Endometrium (tissue), 2 donors: Measurements from ENCODE around the gene KLHL28.

Source experiments
- FAIRE-seq: peaks from 2 replicates; lab custom pipeline; 2012; peaks lifted over from hg19 to GRCh38; lab: Jason Lieb, UNC
- donor health status: control.
- donor health status: control.

Gene KLHL28

DNA sequence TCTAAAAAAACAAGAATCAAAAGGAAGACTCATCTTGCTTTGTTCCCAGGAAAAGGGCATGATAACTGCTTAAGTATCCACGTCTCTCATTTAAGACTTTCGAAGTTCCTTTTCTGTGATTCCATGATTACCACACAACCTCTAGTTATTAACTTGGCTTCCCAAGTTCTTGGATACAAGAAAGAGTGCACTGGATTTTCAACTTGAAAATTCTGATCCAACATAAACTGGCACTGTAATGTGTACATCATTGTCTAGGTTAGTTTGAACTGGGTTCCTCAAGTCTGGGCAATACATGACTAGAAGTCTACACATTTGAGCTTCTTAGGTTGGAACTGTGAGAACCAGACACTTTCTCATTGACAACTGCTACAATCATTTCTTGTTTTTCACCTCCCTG, 1.6 kb downstream of the KLHL28 start:
- FAIRE-seq, result no peak

DNA sequence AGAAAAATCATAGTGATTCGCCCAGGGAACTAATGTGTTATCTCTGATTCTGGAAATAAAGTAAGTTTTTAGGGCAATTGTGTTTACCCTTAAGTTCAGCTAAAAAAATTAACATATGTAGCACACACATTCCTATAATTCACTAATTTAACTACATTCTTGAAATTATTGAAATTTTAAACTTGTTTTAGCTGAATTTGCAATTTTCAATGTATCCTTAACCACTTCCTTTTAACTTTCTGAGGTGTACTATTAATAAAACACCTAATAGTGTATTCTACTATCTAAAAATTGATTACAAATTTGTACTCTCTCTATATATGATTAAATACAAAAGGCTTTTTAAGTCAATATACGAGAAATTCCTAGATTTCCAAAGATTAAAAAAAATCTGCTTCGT, 2.2 kb downstream of the KLHL28 start:
- no peak for FAIRE-seq

DNA sequence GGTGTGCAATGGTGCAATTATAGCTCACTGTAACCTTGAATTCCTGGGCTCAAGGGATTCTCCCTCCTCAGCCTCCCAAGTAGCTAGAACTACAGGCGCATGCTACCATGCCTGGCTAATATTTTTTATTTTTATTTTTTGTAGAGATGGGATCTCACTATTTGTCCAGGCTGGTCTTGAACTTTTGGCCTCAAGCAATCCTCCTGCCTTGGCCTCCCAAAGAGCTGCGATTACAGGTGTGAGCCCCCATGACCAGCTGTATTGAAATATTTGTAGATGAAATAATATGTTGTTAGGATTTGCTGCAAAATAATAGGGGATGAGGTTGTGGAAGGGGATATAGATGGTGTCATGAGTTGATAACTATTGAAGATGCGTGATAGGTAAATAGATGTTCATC, 4.9 kb downstream of the KLHL28 start:
- FAIRE-seq, result no peak

DNA sequence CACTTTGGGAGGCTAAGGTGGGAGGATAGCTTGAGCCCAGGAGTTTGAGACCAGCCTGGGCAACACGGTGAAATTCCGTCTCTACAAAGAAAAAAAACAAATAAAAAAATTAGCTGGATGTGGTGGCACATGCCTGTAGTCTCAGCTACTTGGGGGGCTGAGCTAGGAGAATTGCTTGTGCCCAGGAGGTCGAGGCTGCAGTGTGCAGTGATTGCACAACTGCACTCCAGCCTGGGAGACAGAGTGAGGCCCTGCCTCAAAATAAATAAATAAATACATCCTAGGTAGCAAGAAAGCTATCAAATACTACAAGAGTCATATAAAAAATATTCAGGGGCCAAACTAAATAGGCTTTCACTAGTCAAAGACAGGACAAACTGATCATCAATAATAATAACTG, 6.2 kb downstream of the KLHL28 start:
- no peak for FAIRE-seq

GRCh38 chr14:44954750-44955149, 7.0 kb downstream of the KLHL28 start:
- FAIRE-seq, result no peak

GRCh38 chr14:44952391-44953110, 9.2 kb downstream of the KLHL28 start:
- no peak for FAIRE-seq

DNA sequence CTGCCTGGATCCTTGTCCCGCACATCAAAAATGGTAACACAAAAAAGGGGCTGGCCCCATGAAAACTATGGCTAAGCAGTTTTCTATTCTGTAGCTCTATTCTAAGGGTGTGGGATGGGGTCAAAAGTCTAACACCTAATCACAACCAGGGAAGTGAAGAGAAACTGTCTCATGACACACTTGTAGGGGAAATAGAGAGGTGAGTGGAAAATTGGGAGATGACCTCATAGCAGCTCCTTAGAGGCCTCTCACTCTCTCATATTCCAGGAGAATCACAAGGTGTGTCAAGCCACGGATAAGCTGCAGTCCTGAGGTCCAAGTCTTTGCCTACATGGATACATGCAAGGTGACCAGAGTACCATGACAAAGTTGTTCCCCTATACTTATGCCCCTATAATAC, 10.7 kb downstream of the KLHL28 start:
- FAIRE-seq, result no peak

DNA sequence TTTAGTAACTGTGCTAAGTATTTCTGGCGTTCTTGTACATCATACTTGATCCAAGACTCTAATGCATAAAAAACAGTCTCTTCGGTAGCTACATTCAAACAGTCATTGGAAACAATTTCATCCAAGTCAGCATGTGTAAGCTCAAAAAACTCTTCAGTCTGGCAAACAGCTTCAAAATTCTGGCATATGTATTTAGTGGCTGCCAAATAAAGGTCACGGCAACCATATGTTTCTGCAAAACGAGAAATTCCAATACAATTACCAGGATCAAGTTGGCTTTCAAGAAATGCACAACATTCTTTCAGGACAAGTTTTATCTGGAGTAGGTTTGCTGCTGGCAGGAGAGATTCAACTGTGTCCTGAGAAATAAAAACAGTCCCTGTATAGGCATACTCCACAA, 16.5 kb downstream of the KLHL28 start:
- no peak for FAIRE-seq

- no peak for FAIRE-seq
Measured at GRCh38 chr14:44944107-44944506, 17.6 kb downstream of the KLHL28 start.

DNA sequence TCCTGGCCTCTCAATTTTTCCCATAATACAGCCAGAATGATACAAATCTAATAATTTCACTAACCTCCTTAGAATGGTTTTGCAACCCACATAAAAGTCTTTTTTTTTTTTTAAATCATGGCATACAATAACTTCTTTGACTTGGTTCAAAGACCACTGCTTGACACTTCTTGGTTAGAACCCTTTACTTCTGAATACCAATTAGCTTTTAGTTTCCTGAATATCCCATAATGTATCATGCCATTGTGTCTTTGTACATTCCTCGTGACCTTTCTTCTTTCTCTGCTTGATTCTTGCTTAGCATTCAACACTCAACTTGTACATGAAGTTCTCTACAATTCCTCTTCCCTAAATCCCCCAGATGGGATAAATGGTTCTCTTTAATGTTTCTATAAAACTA, 19.3 kb downstream of the KLHL28 start:
- no peak for FAIRE-seq

DNA sequence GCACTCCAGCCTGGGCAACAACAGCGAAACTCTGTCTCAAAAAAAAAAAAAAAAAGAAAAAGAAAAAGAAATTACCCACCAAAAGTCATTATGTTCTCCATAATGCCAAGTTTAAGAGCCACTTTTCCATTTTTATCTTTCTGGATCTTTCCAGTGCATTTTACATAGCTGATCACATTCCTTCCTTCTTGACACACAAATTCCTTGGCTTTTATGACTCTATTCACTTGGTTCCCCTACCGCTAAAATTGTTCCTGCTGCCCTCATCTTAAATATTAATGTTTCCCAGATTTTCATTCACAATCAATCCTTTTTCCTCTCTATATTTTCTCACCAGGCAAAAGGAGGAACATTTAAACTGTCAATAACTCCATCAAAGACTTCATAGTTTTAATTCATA, 20.2 kb downstream of the KLHL28 start:
- FAIRE-seq, result no peak

DNA sequence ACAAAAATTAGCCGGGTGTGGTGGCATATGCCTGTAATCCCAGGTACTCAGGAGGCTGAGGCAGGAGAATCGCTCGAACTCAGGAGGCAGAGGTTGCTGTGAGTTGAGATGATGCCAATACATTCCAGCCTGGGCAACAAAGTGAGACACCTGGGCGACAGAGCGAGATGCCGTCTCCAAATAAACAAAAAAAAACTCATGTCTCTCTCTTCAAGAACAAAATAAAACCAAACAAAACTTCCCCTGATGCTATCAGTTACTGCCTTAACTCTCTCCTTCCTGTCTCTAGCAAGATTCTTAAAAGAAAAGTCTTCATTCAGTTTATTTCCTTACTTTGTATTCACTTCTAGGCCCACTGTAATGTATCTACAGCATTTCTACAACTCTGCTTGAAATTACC, 20.8 kb downstream of the KLHL28 start:
- no peak for FAIRE-seq

- FAIRE-seq, result no peak
Measured at GRCh38 chr14:44940211-44940610, 21.5 kb downstream of the KLHL28 start.

DNA sequence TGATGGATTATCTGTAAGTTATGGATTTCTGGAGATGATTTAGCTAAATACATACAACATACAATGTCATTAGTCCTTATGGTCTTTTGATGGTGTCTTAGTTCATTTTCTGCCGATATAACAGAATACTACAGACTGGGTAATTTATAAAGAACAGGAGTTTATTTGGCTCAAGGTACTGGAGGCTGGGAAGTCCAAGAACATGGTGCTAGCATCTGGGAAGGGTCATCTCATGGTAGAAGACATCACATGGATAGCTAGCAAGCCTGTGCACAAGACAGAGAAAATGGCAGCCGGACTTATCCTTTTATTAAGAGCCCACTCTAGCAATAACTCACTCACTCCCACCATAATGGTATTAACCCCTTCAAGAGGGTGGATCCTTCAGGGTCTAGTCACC, 24.2 kb downstream of the KLHL28 start:
- no peak for FAIRE-seq

- no peak for FAIRE-seq
Measured at GRCh38 chr14:44935155-44935554, 26.6 kb downstream of the KLHL28 start.

DNA sequence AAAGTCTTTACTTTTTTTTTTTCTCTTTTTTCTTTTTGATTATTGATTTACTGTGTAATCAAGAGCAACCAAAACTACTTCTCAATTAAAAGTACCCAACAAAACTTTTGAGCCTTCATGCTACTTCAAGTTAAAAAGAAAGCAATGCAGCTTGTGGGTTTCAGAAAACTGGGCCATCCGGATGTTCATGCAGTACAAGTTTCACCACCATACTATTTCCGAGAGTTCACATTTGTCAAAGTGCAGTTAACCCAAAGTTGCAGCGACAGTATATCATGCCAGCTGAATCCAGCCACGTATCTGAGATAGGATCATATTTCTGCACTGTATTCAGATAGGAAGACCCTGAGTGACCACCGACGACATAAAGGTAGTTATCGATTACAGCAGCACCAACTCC, 33.0 kb downstream of the KLHL28 start:
- no peak for FAIRE-seq

DNA sequence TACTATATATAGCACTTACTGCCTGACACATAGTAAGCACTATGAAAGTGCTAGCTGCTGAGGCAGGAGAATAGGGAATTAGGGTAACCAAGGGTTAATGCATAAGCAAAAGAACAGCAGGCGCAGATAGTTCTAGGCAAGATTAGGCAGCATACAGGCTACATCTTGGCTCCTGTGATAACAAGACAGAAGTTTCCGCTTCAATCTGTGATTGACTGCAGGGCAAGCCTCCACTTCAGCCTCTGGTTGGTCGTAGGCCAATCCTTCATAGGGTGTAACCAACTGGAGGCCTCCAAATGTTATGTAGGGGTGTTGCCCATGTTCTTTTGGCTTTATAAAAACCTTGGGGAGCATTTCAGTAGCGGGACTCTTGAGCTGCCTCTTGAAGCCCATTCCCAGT, 46.9 kb downstream of the KLHL28 start:
- FAIRE-seq, result no peak

- FAIRE-seq, result no peak
Measured at GRCh38 chr14:44912041-44912869, 49.5 kb downstream of the KLHL28 start.

GRCh38 chr14:44910821-44911220, 50.9 kb downstream of the KLHL28 start:
- no peak for FAIRE-seq

GRCh38 chr14:44901696-44902095, 60.1 kb downstream of the KLHL28 start:
- no peak for FAIRE-seq

DNA sequence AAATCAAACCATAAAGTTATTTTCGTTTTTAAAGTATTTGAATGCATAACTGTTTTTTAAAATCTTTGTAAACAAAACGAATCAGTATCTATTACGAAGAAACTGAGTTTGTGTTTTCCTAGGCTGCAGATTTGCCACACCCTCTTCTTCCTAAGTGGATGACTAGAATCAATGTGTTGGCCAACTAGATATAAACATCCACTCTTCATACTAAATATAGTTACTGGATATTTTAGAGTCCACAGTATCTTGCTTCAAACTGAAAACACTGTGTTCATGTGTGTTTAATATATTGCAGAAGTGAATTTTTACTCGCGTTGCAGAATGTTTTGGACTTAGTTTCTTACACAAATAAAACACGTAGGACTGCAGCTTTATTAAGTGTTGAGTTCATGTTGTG, 63.2 kb downstream of the KLHL28 start:
- FAIRE-seq, result no peak

DNA sequence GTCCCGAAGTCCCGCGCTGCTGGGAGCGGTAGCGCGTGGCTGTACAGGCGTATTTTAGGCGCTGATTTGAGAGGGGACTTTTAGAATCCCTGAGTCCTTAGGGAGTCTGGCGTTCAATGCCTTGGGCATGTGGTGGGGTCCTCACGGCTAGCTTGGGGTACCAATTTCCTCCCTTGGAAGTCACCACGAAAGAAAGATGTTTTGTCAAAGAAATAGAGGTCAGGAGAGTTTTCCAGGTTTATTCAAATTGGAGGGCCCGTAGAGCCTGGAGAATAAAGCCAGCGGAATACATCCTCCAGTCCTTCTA, 63.9 kb downstream of the KLHL28 start:
- no peak for FAIRE-seq

DNA sequence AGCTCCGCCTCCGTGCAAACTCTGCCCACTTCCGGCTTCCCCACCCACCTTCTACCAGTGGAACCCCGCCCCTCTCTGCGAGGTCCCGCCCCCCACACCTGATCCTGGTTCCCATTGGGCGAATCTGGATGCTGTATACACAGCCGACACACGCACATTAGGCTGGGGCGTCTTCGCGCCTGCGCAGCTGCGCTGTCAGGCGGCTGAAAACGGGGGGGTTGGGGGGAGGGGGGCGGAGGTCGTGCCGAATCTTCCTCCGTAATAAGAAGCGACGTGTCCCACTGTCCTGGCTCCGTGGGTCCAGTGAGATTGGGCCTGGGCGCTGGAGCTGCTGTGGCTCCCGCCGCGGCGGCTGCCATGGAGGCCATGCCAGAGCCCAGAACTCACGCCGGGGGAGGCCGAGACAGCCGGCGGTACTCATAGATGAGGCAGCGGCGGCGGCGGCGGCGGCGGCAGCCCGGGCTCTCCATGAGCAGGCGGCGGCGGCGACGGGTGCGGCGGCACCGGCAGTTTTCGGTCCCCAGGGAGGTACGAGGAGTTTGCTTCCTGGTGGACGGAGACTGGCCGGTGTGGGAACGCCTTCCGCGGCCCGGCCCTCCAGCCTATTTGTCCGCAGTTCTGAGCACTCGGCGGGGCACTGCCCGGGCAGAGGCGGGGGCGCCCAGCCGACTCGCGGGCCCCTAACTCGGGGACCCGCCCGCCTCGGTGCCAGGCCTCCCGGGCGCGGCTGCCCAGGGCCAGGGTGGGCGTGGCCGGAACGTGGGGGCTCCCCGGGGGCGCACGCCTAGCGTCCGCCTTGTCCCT, 64.5 kb downstream of the KLHL28 start:
- FAIRE-seq, result no peak
